Measurements from ENCODE around the gene TBX1.
"Not testable (repeated sequence)": the region's sequence is repeated elsewhere in the genome, so short reads cannot be mapped to it uniquely, and the experiment has no call there.

Gene TBX1

DNA sequence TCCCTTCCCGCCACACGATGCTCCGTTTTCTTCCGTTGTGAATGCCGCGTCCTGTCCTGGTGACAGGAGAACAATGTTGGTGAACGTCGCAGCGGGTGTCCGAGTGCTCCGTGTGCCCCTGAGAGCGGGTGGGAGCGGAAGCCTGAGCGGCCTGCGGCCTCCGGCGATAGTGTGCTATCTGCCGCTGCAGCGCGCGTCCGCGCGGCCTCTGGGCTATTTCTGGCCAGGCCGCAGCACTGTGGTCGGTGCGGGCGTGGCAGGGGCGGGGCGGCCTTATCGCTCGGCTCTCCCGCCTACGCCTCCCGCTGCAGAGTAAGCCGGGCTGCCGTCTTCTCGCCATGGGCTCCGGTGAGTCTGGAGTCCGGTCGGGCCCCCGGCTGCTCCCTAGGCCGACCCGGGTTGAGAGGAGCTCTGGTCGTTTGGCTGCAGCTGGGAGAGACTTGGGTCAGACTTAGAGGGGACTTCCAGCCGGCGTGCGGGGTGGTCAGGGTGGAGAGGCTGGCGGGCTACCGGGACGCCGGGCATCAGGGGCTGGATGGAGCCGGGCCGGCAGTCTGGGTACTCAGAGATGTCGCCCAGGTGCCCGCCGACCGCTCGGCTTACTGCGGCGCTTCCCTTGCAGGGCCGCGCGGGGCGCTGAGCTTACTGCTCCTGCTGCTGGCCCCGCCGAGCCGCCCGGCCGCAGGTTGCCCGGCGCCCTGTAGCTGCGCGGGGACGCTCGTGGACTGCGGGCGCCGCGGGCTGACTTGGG is 37.2 kb upstream of the TBX1 start, which contains the start of gene GP1BB:
Gene GP1BB (plus strand): TSS at position 308 of the 751 bp plus-strand sequence. CDS start 31 bp downstream, at position 339.
- H3K9me3 ChIP-seq (ENCODE audit: control insufficient read depth, low read length): no peaks in the 10 kb centered on the region
- H3K4me1 ChIP-seq (ENCODE audit: control insufficient read depth, insufficient read depth, low read length): peaks cover 20% of the 10 kb centered on the region
- H3K27ac ChIP-seq (ENCODE audit: insufficient read depth, low read depth, low read length, poor library complexity, severe bottlenecking): no peak within 1 kb of the TSS
- no peaks in the 10 kb centered on the region for H3K36me3 ChIP-seq (ENCODE audit: control insufficient read depth, insufficient read depth, low read length)
- 1% methylated on average over 80 of the region's 80 CpGs for WGBS, 2 experiments
- H3K27me3 ChIP-seq (ENCODE audit: control insufficient read depth, insufficient read depth, low read length, poor library complexity, severe bottlenecking): peaks cover 100% of the 10 kb centered on the region
- H3K4me3 ChIP-seq (ENCODE audit: insufficient read depth, low read depth, low read length): peak within 1 kb of the TSS; percentile 25

DNA sequence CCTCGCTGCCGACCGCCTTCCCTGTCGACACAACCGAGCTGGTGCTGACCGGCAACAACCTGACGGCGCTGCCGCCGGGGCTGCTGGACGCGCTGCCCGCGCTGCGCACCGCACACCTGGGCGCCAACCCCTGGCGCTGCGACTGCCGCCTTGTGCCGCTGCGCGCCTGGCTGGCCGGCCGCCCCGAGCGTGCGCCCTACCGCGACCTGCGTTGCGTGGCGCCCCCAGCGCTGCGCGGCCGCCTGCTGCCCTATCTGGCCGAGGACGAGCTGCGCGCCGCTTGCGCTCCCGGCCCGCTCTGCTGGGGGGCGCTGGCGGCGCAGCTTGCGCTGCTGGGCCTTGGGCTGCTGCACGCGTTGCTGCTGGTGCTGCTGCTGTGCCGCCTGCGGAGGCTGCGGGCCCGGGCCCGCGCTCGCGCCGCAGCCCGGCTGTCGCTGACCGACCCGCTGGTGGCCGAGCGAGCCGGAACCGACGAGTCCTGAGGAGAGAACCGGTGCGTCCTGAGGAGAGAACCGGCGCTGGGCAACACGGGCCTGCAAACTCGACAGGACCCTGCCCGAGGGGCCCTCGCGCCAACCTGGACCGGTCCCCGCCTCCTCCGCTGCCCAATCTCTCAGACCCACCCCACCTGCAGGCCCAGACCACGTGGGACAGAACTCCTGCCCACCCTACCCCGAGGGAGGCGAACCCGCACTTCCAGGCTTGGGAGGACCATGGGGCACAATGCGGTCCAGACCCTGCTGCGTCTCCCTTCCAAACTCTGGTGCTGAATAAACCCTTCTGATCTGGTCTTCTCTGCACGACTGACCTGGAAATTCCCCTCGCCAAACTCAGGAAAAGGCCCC is 36.4 kb upstream of the TBX1 start:
- H3K27me3 ChIP-seq (ENCODE audit: control insufficient read depth, insufficient read depth, low read length, poor library complexity, severe bottlenecking): peaks cover 100% of the 10 kb centered on the region
- WGBS, 2 experiments: 3% methylated on average over 89 of the region's 89 CpGs
- peak overlapping the region; percentile 25 for H3K4me3 ChIP-seq (ENCODE audit: insufficient read depth, low read depth, low read length)
- H3K9me3 ChIP-seq (ENCODE audit: control insufficient read depth, low read length): no peaks in the 10 kb centered on the region
- H3K36me3 ChIP-seq (ENCODE audit: control insufficient read depth, insufficient read depth, low read length): no peaks in the 10 kb centered on the region
- peaks cover 20% of the 10 kb centered on the region for H3K4me1 ChIP-seq (ENCODE audit: control insufficient read depth, insufficient read depth, low read length)
- no peak overlapping the region for H3K27ac ChIP-seq (ENCODE audit: insufficient read depth, low read depth, low read length, poor library complexity, severe bottlenecking)

- Histone ChIP-seq H3K27ac (ENCODE audit: insufficient read depth, low read depth, low read length, poor library complexity, severe bottlenecking) (no peak overlapping the region), H3K27me3 (ENCODE audit: control insufficient read depth, insufficient read depth, low read length, poor library complexity, severe bottlenecking) (peaks cover 100% of the 10 kb centered on the region), H3K36me3 (ENCODE audit: control insufficient read depth, insufficient read depth, low read length) (no peaks in the 10 kb centered on the region), H3K4me3 (ENCODE audit: insufficient read depth, low read depth, low read length) (no peak overlapping the region), H3K4me1 (ENCODE audit: control insufficient read depth, insufficient read depth, low read length) (peaks cover 20% of the 10 kb centered on the region), H3K9me3 (ENCODE audit: control insufficient read depth, low read length) (no peaks in the 10 kb centered on the region)
- WGBS, 2 experiments: 74 to 75% methylated on average over 45 of the region's 45 CpGs
These were observed 35.5 kb upstream of the TBX1 start for GRCh38 chr22:19724927-19725661.

- WGBS, 2 experiments: 69 to 71% methylated on average over 96 of the region's 96 CpGs
- H3K36me3 ChIP-seq (ENCODE audit: control insufficient read depth, insufficient read depth, low read length): not testable (repeated sequence)
These were observed 34.4 kb upstream of the TBX1 start for GRCh38 chr22:19726064-19726788.

GRCh38 chr22:19727310-19728150 is 33.0 kb upstream of the TBX1 start:
- no peak overlapping the region for H3K27ac ChIP-seq (ENCODE audit: insufficient read depth, low read depth, low read length, poor library complexity, severe bottlenecking)
- peaks cover 22% of the 10 kb centered on the region for H3K4me1 ChIP-seq (ENCODE audit: control insufficient read depth, insufficient read depth, low read length)
- WGBS, 2 experiments: 47% methylated on average over 61 of the region's 61 CpGs
- H3K27me3 ChIP-seq (ENCODE audit: control insufficient read depth, insufficient read depth, low read length, poor library complexity, severe bottlenecking): peaks cover 86% of the 10 kb centered on the region
- H3K9me3 ChIP-seq (ENCODE audit: control insufficient read depth, low read length): no peaks in the 10 kb centered on the region
- no peaks in the 10 kb centered on the region for H3K36me3 ChIP-seq (ENCODE audit: control insufficient read depth, insufficient read depth, low read length)
- H3K4me3 ChIP-seq (ENCODE audit: insufficient read depth, low read depth, low read length): no peak overlapping the region

More at GRCh38 chr22:19726064-19726788, 34.4 kb upstream of the TBX1 start:
- Histone ChIP-seq H3K4me1 (ENCODE audit: control insufficient read depth, insufficient read depth, low read length) (peaks cover 25% of the 10 kb centered on the region), H3K27me3 (ENCODE audit: control insufficient read depth, insufficient read depth, low read length, poor library complexity, severe bottlenecking) (peaks cover 97% of the 10 kb centered on the region)
- not testable (repeated sequence) for H3K4me3 ChIP-seq (ENCODE audit: insufficient read depth, low read depth, low read length); H3K9me3 ChIP-seq (ENCODE audit: control insufficient read depth, low read length); H3K27ac ChIP-seq (ENCODE audit: insufficient read depth, low read depth, low read length, poor library complexity, severe bottlenecking)

- WGBS, 2 experiments: 84 to 86% methylated on average over 6 of the region's 6 CpGs
- Histone ChIP-seq H3K4me3 (ENCODE audit: insufficient read depth, low read depth, low read length) (no peak overlapping the region), H3K27ac (ENCODE audit: insufficient read depth, low read depth, low read length, poor library complexity, severe bottlenecking) (no peak overlapping the region), H3K4me1 (ENCODE audit: control insufficient read depth, insufficient read depth, low read length) (peaks cover 15% of the 10 kb centered on the region), H3K27me3 (ENCODE audit: control insufficient read depth, insufficient read depth, low read length, poor library complexity, severe bottlenecking) (peaks cover 78% of the 10 kb centered on the region), H3K9me3 (ENCODE audit: control insufficient read depth, low read length) (no peaks in the 10 kb centered on the region), H3K36me3 (ENCODE audit: control insufficient read depth, insufficient read depth, low read length) (no peaks in the 10 kb centered on the region)
These were observed 32.3 kb upstream of the TBX1 start for GRCh38 chr22:19728271-19728670.

DNA sequence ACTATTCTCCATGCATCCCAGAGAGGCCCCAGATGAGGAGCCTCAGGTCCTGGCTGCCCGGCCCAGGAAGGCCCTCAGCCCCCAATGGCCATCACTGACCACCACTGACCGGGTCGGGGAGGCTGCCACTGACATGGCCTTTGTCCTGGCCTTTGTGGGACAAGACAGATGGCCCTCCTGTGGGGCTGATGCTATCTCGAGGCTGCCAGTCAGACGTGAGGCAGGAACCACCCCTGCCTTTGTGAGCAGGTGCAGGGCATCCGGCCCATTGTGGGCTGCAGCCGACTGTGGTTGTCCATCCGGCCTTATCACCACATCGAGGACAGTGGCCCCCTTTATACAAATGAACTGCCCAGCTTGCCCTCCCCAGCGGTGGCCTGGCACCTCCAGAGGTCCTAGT is 31.7 kb upstream of the TBX1 start:
- peaks cover 10% of the 10 kb centered on the region for H3K4me1 ChIP-seq (ENCODE audit: control insufficient read depth, insufficient read depth, low read length)
- peaks cover 73% of the 10 kb centered on the region for H3K27me3 ChIP-seq (ENCODE audit: control insufficient read depth, insufficient read depth, low read length, poor library complexity, severe bottlenecking)
- H3K36me3 ChIP-seq (ENCODE audit: control insufficient read depth, insufficient read depth, low read length): no peaks in the 10 kb centered on the region
- H3K4me3 ChIP-seq (ENCODE audit: insufficient read depth, low read depth, low read length): no peak overlapping the region
- no peaks in the 10 kb centered on the region for H3K9me3 ChIP-seq (ENCODE audit: control insufficient read depth, low read length)
- H3K27ac ChIP-seq (ENCODE audit: insufficient read depth, low read depth, low read length, poor library complexity, severe bottlenecking): no peak overlapping the region
- 60 to 71% methylated on average over 10 of the region's 10 CpGs for WGBS, 2 experiments

DNA sequence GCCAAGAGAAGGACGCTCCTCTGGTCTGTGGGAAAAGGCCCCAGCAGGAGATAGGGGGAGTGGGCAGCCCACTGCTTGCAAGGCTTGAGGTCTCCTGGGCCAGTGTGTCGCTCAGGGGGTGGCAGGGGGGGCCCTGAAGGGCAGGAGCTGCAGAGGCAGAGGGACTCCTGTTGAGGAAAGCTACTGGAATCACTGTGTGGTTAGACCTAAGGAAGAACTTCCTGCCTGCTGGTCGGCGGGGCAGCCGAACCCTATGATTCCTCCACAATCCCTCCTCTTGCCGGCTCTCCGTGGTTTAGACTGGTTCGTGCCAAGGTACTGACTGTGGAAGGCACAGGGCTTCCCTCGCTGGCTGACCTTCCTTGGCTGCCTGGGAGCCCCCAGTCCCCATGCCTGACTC is 31.1 kb upstream of the TBX1 start:
- Histone ChIP-seq H3K27me3 (ENCODE audit: control insufficient read depth, insufficient read depth, low read length, poor library complexity, severe bottlenecking) (peaks cover 66% of the 10 kb centered on the region), H3K36me3 (ENCODE audit: control insufficient read depth, insufficient read depth, low read length) (no peaks in the 10 kb centered on the region), H3K9me3 (ENCODE audit: control insufficient read depth, low read length) (no peaks in the 10 kb centered on the region), H3K4me3 (ENCODE audit: insufficient read depth, low read depth, low read length) (no peak overlapping the region), H3K27ac (ENCODE audit: insufficient read depth, low read depth, low read length, poor library complexity, severe bottlenecking) (no peak overlapping the region), H3K4me1 (ENCODE audit: control insufficient read depth, insufficient read depth, low read length) (peaks cover 6% of the 10 kb centered on the region)
- WGBS, 2 experiments: 90 to 91% methylated on average over 9 of the region's 9 CpGs

DNA sequence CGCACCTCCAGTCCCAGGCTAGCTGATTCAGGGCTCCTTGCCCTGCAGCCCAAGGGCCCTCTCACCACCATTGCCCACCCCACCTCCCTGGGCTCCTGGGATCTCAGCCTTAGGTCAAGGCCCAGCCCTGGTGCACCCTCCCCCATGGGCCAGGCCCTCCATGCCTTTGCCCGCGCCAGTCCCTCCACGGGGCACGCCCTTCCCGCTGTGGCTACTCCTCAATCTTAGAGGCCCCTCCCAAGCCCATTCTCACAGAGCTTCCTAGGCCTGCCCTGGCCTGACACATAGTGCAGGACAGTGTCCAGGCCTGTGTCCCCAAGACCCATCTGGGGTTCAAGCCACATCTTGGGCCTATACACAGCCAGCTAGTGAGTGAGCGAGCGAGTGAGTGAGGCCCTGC is 30.4 kb upstream of the TBX1 start:
- no peaks in the 10 kb centered on the region for H3K9me3 ChIP-seq (ENCODE audit: control insufficient read depth, low read length)
- H3K36me3 ChIP-seq (ENCODE audit: control insufficient read depth, insufficient read depth, low read length): no peaks in the 10 kb centered on the region
- H3K27me3 ChIP-seq (ENCODE audit: control insufficient read depth, insufficient read depth, low read length, poor library complexity, severe bottlenecking): peaks cover 59% of the 10 kb centered on the region
- no peak overlapping the region for H3K27ac ChIP-seq (ENCODE audit: insufficient read depth, low read depth, low read length, poor library complexity, severe bottlenecking)
- no peak overlapping the region for H3K4me3 ChIP-seq (ENCODE audit: insufficient read depth, low read depth, low read length)
- peaks cover 4% of the 10 kb centered on the region for H3K4me1 ChIP-seq (ENCODE audit: control insufficient read depth, insufficient read depth, low read length)
- WGBS, 2 experiments: 95 to 96% methylated on average over 8 of the region's 8 CpGs
